SK-N-SH (cell line): ENCODE data around the gene EIF5.
A peak's percentile ranks its signal among the peaks of the same experiment; 100 is the strongest.

Source experiments
- CHD2 ChIP-seq: fragments of 150-350 bp; IDR thresholded peaks from 2 replicates; pipeline ENCODE4 v1.6.1; 2018; ENCODE audit warnings: low read length; ENCODE audit not compliant: partially characterized antibody
- CTCF ChIP-seq: fragments of 200-600 bp; sonication (generic); IDR thresholded peaks from 2 replicates; pipeline ENCODE4 v1.6.1; 2017; ENCODE audit warnings: antibody characterized with exemption, mild to moderate bottlenecking, moderate library complexity
- EP300 ChIP-seq, 2 experiments: IDR thresholded peaks; 2 replicates each; pipeline versions ENCODE4 v1.4.0 to v1.6.1; 2012; ENCODE audit warnings: borderline replicate concordance in 1 of 2, low read depth in 1 of 2, low read length in 1 of 2
- JUND ChIP-seq: IDR thresholded peaks from 2 replicates; pipeline ENCODE4 v1.4.0; 2012
- MXI1 ChIP-seq: IDR thresholded peaks from 2 replicates; pipeline ENCODE4 v1.6.1; 2012; ENCODE audit warnings: mild to moderate bottlenecking, low read depth, low read length, improper control_type of control experiment
- NRF1 ChIP-seq: IDR thresholded peaks from 2 replicates; pipeline ENCODE4 v1.6.1; 2012; ENCODE audit warnings: low read depth, mild to moderate bottlenecking, low read length
- POLR2AphosphoS5 ChIP-seq: IDR thresholded peaks from 2 replicates; pipeline ENCODE4 v1.6.1; 2012; ENCODE audit warnings: low read depth, low read length
- REST ChIP-seq: IDR thresholded peaks from 2 replicates; pipeline ENCODE4 v1.6.1; 2012; ENCODE audit warnings: mild to moderate bottlenecking, low read depth, low read length, moderate library complexity
- RXRA ChIP-seq: IDR thresholded peaks from 2 replicates; pipeline ENCODE4 v1.4.0; 2012; ENCODE audit warnings: low read depth, mild to moderate bottlenecking, borderline replicate concordance
- SIN3A ChIP-seq: IDR thresholded peaks from 2 replicates; pipeline ENCODE4 v1.6.1; 2012; ENCODE audit warnings: low read depth, mild to moderate bottlenecking, low read length, moderate library complexity, borderline replicate concordance
- TAF1 ChIP-seq: IDR thresholded peaks from 2 replicates; pipeline ENCODE4 v1.6.1; 2012; ENCODE audit warnings: low read depth, mild to moderate bottlenecking, low read length, moderate library complexity, borderline replicate concordance

GRCh38 chr14:103361867-103362266 is 27.8 kb downstream of the EIF5 start:
- TF ChIP-seq REST (no peak), TAF1 (no peak), RXRA (no peak), CTCF (no peak), SIN3A (no peak), CHD2 (no peak), POLR2AphosphoS5 (no peak; the same call in 1 of the 2 replicates), EP300 (IDR thresholded peaks at IDR 0.05; ENCODE audit: borderline replicate concordance in 1 of 2, low read depth in 1 of 2, low read length in 1 of 2) (peak in 1 of 2 experiments; percentile 51; a peak in 1 of 4 replicates), MXI1 (no peak), NRF1 (no peak), JUND (peak; percentile 61; the same call in 1 of the 2 replicates)
